GM19099 (cell line): Measurements from ENCODE around the gene CTDSP2.

ENCODE experiments used
- POLR2A ChIP-seq: IDR thresholded peaks from 3 replicates; pipeline ENCODE4 v1.6.1; 2011; ENCODE audit warnings: low read depth; ENCODE audit not compliant: insufficient read length; ENCODE audit errors: extremely low read depth

Gene CTDSP2

GRCh38 chr12:57815177-57816000 lies 31.1 kb downstream of the CTDSP2 start:
- TF ChIP-seq POLR2A, result no peak

DNA sequence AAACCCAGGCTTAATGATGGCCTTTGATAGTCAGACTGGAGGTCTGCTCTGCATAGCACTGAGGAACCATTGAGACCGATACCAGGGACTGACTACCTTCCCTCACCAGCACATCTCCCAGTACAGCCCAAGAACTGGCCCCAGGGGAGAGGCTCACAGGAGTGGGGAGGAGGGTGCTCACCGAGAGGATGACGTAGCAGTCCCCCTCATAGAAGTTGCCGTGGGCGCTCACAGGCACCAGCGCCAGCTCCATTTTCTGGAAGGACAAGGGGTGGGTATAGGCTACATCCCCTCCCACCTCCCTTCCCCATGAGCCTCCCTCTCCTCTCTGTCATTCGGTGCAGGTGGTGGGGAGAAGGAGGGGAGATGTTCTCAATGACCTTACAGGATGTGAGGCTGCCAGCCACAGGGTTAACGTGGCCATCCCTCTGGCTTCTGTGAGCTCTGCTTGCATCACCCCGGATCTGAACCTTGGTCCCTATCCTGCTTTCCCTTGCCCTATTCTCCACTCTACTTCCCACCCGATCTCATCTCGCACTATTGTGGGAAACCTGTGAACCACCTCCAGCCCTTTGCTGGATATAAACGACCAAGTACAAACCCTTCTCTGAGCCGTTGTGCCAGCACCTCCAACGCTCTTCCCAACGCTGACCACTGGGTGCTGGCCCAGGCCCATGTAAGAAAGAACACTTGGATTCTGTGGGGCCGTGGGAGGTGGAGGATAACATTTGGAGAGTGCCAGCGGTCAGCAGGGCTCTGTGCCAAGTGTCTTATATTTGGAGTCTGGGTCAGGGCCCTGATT lies 32.4 kb downstream of the CTDSP2 start:
- TF ChIP-seq POLR2A, result no peak

GRCh38 chr12:57813111-57813970 lies 33.2 kb downstream of the CTDSP2 start:
- no peak for TF ChIP-seq POLR2A

- no peak for TF ChIP-seq POLR2A
Observed at GRCh38 chr12:57811028-57811755, 35.3 kb downstream of the CTDSP2 start.

DNA sequence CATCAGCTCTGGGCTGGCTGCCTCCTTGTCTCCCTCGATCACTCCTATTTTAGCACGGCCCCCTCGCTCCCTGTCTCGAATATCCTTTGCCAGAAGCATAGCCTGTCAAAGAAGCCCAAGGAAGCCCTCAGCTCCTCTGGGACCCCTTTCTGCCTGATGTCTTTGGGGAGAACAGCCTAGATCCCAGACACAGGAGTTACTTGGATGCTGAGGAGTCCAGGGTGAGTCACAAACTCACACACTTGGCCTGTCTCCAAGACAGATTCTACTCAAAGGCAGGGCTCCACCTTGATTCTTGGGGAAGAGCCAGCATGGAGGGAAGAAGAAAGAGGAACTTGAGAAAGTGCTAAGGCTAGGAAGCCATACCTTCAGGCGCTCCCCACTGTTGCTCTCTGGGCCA lies 36.1 kb downstream of the CTDSP2 start:
- no peak for TF ChIP-seq POLR2A

DNA sequence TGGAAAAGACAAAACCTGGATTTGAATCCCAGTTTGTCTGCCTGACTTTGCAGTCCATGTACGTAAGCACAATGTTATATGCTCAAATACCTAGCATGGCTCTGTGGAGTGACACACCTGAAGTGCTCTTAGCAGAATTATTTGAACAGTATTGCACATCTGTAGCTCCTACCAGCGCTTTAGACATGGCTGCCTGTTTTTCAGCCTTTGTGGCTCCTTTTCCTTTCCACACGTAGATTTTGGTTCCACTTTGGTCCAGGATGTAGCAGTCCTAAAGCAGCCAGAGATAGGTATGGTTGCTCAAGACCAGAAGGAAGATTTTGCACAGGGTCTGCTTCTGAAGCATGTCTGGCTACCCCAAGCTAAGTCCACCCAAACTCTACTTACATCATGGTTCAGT lies 37.1 kb downstream of the CTDSP2 start:
- TF ChIP-seq POLR2A, result no peak

DNA sequence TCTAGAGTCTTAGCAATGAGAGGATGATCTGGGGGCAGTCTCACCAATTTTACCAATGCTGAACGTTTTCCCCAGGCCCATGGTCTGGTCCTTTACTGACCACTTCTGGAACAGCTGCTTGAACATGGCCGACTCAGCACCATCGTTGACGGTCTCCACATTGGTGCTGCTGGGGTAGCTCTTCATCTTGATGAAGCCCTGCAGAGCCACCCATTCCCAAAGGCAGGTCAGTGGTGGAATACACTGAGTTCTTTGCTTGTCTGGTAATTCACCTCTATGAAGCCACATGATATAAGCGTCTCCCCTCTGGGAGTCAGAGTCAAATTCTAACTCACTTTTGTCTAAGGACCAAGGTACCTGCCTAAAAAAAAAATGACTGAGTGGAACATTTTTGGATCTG lies 38.2 kb downstream of the CTDSP2 start:
- TF ChIP-seq POLR2A, result no peak

GRCh38 chr12:57807285-57807684 lies 39.2 kb downstream of the CTDSP2 start:
- no peak for TF ChIP-seq POLR2A

DNA sequence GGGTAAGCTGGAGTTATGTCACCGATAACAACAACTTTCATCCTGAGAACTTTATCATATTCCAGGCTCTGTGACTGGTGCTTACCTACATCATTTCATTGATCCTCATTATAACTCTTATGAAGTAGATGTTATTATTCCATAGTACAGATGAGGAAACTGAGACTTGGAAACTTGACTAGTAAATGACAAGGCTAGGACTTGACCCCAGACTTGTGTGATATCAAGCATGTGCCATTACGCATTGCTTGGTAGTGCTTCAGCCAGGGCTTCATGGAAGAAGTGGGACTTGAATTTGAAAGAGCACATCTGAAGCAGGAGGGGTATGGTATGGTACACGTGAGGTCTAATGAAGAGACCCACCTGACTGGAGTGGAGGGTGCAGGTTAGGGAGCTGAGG lies 39.9 kb downstream of the CTDSP2 start:
- TF ChIP-seq POLR2A, result no peak

DNA sequence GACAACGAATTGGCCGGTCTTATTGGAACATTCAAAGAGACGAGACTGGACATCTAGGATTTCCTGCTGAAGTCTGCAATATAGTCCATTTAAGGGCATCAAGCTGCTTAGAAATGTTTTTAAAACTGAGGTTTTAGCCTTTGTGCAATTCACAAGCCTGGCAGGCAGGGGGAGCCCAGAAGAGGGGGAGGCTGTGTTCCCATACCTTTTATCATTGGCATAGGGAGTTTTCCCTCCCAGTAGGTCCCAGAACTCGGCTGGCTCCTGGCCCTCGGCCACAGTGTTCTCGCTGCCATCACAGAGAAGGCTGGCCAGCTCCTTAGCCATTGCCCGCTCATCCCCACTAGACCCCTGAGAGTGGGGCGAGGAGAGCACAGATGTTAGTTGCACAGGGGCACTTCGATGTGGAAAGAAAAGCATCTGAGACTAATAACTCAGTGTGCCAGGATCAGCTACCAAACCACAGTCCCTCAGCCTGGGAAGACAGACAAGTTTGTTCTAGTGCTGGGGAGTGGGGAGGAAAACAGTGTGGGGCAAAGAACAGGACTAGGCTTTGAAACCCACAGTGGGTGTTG lies 43.1 kb downstream of the CTDSP2 start:
- TF ChIP-seq POLR2A, result no peak

- TF ChIP-seq POLR2A, result no peak
Observed at GRCh38 chr12:57802607-57803006, 43.9 kb downstream of the CTDSP2 start.

- no peak for TF ChIP-seq POLR2A
Observed at GRCh38 chr12:57800965-57801364, 45.6 kb downstream of the CTDSP2 start.

- no peak for TF ChIP-seq POLR2A
Observed at GRCh38 chr12:57797933-57798332, 48.6 kb downstream of the CTDSP2 start.

DNA sequence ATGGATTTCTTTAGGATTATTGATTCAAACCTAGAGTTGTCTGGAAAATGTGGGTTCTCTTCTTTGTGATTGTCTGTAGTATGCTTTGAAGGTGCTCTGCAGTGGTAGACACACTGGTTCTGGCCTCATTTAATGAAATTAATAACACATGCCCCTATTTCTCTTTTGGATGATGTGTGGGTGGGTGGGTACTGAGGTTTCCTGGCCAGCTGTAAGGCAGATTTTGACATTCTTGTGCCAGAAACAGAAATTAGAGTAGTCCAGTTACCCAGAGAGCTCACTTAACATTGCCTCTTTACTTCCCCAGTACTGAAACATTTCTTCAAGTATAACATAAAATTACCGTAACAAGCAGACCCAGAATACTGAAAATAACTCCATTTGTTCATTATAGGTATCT lies 49.5 kb downstream of the CTDSP2 start:
- no peak for TF ChIP-seq POLR2A
